HG02870 (cell line): ENCODE results near the gene RTF2.

Source experiments
- ATAC-seq: cut with Tn5 transposase; IDR thresholded peaks from one replicate; pipeline ENCODE4 v1.9.1; 2021; ENCODE audit warnings: mild to moderate bottlenecking, moderate library complexity; ENCODE audit not compliant: unreplicated experiment

Gene RTF2

DNA sequence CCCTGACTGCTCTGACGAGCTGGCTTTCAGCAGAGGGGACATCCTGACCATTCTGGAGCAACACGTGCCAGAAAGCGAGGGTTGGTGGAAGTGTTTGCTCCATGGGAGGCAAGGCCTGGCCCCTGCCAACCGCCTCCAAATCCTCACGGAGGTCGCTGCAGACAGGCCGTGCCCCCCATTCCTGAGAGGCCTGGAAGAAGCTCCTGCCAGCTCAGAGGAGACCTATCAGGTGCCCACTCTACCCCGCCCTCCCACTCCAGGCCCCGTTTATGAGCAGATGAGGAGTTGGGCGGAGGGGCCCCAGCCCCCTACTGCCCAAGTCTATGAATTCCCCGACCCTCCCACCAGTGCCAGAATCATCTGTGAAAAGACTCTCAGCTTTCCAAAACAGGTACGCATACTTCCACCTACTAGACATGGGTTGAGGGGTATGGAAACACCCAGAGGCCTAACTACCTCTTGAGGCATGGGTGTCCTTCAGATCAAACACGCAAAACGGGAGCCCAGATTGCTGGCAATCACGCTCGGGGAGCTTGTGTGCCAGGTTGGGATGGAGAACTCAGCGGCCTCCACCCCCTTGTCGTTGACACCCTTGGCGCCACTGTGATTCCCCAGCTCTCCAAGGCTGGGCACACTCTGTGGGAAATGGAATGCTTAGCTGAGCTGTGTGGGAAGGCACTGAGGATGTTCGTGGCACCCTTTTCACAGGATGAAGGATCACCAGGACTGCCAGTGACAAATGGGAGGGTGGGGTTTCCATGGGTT is 31.0 kb upstream of the RTF2 start:
- no peak for ATAC-seq

DNA sequence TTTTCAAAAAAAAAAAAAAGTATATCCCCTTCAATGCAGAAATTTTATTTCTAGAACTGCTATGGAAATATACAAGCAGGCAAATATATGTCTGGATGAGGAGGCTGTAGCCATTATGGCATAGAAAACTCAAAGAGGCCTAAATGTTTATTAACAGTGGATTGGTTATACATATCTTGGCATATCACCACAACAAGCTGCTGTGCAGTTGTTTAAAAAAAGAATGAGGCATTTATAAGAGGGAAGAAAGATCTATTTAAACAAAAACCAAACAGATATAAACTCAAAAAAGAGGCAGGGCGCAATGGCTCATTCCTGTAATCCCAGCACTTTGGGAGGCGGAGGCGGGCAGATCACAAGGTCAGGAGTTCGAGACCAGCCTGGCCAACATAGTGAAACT is 30.1 kb upstream of the RTF2 start:
- no peak for ATAC-seq

DNA sequence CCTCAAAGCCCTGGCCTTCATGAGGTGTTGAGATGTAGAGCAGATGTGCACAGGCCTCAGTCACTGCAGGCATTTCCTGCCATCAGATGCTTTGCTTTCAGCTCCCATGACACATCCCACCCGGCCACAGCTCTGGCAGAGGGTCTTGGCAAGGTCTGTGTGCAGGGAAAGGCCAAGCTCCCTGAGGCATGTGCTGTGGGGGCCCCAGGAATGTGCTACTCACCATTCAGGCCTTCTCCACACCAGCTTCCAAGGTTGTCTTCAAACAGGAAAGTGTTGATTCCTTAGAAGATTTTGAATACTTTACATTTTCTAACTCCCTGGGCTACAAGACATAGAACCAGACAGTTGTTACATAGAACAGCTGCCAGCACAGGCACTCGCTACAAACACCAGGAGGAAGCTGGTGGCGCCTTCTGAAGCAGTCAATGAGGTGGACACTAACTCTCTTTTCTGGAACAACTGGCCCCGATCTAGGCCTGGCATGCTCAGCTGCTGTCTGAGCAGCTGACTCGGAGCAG is 28.6 kb upstream of the RTF2 start:
- no peak for ATAC-seq

DNA sequence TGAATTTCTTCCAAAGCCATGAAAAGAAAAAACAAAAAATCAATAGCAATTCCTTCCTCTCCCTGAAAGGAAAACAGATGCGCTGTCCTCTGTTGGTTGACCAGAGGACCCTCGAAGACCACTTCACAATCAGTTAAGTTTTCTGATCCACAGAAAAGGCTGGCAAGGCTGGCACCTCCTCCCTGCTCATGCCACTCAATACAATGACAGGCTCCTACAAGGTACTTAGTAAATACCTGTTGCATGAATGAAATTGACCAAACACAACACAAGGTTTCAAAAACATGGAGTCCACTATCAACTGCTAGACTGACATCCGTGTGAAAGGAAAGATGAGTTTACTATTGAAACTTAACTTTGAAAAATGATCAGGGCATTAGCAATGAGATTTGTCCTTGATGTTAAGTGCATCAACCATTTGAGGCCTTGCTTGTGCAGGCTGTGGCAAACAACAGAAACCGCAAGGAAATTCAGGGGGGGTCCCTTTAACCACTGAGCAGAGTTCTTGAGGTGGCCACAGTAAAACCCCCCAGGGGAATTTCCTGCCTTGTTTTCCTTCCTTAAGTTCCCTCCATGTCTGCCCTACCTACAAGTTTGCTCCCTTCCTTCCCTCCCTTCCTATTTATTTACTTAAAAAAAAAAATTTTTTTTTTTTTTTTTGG is 27.9 kb upstream of the RTF2 start:
- peak; percentile 89 for ATAC-seq

DNA sequence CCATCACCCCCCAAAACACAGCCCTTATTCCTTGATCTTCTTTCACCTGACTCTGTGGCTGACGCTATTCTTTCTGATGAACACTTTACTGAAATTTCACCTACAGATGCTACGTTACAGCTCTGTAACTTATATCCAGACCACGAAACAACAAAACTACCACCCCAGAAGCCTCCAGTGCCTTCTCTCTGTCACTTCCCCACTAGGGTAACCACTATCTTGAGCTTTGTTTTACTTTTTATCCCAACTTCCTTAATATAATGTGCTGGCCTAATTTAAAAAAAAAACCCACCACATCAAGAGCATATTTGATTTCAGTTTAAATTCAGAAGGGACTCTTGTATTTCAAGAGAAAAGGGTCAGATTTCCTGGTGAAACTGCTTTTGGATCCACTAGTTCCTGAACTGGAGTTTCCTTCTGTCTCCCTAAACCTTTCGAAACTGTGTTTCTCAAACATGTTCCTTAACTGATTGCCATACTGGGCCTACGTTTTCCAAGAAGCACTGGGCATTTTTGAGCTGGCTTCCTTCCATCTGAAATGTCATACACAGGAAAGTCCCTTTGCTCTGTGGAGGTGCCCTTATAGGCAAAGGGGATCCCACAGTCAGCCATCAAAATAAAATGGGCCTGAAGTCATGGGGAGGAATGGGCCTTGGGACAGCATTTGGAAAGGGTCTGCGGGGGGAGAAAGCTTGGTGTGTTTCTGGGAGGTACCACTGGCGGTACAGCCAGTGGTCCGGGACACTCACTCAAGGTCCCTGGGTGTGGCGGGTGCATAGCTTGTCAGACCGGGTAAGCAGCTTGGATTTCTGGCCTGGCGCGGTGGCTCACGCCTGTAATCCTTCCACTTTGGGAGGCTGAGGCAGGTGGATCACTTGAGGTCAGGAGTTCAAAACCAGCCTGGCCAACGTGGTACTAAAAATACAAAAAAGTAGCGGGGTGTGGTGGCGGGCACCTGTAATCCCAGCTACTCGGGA is 25.8 kb upstream of the RTF2 start:
- ATAC-seq, result no peak

DNA sequence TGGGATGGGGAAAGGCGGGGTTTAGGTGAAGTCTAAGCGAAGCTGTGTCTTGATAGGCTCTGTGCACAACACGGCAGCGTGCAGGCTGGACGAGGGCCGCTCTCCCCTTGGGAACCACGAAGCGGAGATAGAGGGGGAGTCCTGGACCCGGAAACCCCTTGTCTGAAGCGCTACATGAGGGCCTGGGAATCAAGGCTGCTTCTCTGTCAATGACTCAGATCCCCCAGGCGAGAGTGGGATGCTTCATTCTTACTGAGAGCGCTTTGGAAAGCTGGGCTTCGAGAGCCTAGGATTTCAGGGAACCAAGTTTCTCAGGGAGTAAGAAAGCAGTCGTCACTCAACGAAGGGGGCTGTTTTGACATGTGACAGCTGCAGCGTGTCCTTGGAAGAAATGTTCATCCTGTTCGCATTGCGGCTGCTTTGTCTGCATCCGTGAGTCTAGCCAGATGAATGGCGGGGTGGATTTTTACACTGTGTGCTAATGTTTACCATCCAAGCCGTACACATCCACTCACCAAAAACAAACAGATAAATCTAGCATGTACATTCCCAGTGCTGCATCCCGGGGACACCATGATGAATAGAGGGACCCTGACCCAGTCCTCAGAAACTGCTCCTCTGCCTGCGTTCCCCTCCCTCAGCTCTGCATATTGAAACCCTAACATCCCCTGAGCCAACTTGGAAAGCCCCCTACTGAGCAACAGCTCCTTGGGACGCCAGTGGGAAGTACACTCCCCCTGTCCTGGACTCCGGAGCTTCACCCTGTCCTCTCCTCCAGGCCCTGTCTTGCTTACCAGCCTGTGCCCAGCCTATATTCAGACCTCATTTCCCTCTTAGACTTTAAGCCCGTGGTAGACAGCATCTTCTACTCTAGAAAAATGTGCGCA is 24.5 kb upstream of the RTF2 start:
- ATAC-seq, result no peak

DNA sequence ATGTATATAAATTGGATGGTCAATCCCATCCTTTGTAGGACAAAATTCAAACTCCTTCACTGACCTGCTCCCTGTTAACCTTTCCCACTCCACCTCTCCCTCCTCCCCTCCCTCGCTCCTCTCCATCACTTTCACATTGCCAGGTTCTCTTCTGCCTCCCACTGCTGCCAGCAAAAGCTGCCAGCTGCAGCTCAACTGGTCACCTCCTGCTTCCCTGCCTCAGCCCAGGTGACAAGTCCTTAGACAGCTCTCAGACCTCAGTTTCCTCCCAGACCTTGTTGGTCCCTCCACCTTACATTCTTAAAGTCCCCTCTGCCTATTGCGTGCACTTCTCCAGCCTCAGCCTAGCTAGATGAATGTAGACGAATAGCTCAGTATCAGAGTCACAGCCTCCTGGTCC is 23.3 kb upstream of the RTF2 start:
- ATAC-seq, result no peak

DNA sequence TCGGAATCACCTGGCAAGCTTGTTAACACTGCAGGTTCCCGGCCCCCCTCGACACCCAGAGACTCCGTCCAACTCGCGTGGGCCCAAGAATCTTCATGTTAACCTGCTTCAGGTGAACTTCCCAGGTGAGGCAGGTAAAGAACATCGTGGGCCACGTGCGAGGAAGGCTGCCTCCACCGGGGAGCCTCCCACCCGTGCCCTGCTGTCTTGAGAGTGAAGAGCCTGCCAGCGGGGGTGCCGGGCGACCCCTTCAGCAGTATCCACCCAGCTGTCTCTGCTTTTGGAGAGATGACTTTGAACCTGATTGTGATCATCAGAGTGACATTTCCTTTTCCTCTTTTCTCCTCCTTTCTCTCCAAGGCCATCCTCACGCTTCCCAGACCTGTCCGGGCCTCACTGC is 22.9 kb upstream of the RTF2 start:
- no peak for ATAC-seq

DNA sequence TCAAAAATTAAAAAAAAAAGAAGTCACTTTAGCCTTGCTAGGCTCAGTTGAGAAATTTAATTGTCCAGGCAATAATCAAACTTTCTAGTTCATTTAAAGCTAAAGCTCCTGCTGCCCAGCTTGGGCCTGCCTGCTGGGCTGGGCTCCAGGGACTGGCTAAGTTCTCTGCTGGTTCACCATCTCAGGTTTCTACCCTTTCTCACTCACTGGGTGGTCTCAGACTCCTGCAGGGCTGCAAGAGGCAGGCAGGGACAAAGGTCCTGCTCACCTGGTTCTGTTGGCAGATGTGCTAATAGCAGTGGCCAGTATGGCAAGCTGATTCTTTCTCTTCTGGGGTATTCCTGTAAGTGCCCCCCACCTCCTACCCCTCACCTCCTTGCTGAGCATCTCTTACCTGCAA is 21.2 kb upstream of the RTF2 start:
- no peak for ATAC-seq

DNA sequence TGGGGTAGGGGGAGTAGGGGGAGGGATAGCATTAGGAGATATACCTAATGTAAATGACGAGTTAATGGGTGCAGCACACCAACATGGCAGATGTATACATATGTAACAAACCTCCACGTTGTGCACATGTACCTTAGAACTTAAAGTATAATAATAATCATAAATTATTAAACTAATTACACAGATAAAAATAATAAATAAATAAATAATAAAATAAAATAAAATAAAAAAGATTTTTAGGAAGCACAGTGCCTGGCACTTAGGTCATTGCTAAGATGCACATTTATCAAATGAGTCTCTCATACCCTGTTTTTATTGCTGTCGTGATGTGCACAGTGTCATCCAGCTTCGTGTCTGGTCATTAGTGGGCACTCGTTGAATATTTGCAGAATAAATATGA is 19.0 kb upstream of the RTF2 start:
- no peak for ATAC-seq

DNA sequence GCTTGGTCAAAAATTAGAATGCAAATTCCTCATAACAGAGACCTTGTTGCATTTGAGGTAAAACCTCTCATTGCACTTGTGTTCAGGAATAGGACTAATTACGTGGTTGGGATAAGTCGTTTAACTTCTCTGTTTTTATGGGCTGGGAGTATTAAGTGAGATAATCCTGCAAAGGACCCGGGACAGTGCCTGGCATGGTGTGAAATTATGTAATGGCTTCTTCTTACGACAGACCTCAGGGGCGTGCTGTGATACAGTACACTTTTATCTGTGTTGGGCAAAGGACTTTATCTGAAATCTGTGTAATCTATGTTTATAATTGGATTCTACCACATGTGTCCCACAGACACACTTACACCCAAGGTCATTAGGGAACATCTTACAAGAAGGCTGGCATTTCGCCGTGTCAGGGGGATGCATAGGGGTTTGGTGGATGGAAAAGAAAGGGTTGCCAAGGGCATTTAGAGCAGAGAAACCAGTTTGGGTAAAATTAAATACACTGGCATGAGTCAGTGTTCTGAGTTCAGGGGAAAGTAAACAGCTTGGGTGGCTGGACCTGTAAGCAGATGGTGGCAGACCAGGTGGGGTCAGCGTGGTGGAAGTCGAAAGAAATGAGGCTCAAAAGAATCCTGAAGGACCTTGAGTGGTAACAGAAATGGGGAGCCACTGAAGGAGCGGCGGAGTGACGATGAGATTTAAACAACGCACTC is 17.2 kb upstream of the RTF2 start:
- ATAC-seq, result no peak

DNA sequence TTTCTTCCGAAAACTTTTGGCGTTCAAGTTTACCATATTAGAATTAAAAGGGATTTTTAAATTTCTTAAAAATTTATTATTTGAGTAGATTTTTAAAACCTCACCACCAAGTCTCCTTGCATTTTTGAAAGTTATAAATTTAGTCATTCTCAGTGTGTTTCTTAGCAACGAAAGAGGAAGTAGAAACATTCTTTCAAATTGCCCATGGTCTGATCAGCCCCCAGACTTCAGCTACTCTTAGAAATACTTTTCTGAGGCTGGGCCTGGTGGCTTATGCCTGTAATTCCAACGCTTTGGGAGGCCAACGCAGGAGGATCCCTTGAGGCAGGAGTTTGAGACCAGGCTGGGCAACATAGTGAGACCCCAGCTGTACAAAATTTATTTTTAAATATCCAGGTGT is 15.1 kb upstream of the RTF2 start:
- ATAC-seq, result peak; percentile 66

DNA sequence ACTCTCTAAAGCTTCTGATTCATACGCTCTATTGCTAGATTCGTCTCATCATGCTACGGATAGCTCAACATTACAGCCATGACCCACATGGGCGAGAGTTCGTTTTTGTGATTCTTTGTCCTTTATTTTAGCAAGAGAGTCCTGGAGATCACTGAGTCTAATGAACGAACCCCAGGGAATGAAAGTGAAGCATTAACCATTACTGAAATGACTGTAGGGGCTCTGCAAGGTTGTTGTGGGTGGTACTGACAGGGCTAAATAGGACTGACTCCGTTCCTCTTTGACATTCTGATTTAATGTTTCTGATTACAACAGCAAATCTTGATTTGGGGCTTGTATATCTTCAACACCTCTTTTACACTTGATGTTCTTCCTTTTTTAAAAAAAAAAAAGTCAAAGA is 13.7 kb upstream of the RTF2 start:
- peak; percentile 96 for ATAC-seq

DNA sequence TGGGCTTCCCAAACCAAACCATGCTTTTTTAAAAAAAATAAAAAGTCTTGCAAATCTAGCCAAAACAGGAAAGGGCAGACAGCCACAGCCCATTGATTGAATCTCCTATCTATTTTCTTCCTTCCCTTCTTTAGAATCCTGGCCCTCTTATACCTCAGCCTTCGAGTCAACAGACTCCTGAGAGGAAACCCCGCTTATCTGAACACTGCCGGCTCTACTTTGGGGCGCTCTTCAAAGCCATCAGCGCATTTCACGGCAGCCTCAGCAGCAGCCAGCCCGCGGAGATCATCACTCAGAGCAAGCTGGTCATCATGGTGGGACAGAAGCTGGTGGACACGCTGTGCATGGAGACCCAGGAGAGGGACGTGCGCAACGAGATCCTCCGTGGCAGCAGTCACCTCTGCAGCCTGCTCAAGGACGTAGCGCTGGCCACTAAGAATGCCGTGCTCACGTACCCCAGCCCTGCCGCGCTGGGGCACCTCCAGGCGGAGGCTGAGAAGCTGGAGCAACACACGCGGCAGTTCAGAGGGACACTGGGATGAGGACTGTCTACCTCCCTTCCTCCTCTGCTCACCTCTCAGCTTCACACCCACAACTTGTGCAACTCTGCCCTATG is 10.1 kb upstream of the RTF2 start:
- ATAC-seq, result no peak

DNA sequence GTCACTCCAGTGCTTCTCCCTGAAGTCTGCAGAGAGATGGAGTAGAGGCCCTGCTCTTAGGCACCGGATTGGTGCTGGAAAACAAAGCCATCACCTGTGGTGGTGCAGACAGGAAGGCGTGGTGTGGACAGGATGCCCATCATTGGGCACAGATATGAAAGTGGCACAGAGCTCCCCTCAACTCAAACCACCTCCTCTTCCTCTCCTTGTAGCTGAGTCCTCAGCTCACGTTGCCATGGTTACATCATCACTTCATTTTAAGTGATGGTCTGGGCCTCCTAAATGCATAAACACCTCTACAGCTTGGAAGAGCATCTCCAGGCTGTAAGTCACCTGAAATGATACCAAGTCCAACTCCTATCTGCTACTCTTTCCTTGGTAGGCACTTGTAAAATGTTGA is 8.0 kb upstream of the RTF2 start:
- ATAC-seq, result no peak

DNA sequence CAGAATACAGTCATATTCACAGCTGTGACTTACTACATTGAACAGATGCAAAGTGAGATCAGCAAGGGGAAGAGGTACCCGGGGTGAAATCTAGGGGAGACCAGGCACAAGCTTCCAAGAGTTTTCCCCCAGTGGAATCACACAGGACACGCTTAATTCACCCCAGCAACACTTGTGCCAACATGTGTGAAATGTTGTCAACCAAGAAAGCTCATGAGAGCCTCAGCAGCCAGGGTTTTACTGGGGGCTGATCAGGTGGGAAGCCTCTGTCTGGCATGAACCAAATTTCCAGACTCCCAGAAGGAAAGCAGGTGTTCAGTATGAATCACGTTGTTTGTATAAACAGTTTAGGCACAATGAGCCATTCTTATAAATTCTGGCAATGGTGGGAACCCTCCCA is 6.9 kb upstream of the RTF2 start:
- ATAC-seq, result no peak

DNA sequence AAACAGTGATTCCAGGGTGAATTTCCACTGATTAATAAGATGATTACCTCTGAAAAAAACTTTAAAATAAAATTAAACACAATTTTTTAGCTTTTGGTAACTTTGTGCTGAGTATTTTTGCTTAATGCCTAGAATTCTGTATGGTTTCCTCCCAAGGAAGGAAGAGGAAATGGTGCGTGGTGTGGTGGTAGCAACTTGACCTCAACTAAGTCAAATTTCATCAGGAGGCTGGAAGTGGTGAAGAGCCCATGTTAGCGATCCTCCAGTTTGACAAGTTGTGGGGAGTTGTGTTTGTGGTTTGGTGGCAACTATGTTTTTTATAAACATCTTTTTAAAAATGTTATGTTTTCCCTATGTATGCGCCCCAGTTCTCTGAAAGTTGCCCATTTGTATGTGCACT is 5.0 kb upstream of the RTF2 start:
- ATAC-seq, result no peak

DNA sequence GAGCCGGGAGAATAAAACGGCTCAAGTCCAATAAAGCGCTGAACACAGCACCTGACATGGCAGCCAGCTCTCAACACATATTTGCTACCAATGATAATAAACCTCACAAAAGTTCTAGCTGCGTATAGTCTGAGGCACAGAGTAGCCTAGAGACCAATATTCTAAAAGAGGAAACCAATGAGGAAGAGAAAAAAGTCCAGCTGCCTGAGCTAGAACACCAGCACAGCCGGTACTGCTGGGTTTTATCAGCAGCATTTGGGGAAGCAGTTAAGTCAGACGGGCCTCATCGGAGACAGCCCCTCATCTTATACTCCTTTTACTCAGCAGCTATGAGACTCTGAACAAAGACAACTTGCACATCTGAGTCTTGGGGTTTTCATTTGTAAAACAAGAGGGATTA is 2.4 kb upstream of the RTF2 start:
- peak; percentile 61 for ATAC-seq

DNA sequence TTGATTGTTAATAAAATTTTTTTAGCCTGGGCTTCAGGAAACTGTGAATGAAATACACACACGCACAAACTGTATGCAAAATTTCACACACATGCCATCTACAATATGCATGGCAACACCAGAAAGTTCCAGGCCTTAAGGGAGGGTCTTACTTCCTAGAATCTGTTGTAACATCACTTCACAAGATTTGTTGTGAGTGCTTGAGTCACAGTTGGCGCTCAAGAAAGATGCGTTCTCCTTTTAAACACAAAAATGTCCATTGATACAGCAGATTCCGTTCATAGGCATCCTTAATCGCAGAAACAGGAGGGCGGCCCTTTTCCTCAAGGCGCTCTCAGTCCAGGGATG is 485 bp upstream of the RTF2 start:
- ATAC-seq, result no peak

DNA sequence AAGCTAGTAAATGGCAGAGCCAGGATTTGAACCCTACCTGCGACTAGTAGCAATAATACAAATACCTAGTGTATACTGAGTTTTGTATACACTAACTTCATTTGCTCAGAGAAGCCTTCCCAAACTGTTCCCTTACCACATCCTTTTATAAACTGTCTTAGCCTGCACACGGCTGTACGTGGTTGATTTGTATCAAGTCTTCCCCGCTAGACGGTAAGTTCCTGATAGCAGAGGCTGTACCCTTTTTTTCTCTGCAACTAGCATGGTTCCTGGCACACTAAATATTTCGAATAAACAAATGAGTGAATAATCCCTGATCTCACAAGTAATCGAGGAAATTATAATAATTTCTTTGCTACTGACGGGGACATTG is 636 bp downstream of the RTF2 start:
- no peak for ATAC-seq
